Left forelimb (tissue), 1 donor: ENCODE results near the gene GPR150.

Experiments
- DNase-seq: peaks from one replicate; pipeline ENCODE4 v3.0.0-alpha.2; 2018; ENCODE audit warnings: low spot score

GPR150 gene

DNA sequence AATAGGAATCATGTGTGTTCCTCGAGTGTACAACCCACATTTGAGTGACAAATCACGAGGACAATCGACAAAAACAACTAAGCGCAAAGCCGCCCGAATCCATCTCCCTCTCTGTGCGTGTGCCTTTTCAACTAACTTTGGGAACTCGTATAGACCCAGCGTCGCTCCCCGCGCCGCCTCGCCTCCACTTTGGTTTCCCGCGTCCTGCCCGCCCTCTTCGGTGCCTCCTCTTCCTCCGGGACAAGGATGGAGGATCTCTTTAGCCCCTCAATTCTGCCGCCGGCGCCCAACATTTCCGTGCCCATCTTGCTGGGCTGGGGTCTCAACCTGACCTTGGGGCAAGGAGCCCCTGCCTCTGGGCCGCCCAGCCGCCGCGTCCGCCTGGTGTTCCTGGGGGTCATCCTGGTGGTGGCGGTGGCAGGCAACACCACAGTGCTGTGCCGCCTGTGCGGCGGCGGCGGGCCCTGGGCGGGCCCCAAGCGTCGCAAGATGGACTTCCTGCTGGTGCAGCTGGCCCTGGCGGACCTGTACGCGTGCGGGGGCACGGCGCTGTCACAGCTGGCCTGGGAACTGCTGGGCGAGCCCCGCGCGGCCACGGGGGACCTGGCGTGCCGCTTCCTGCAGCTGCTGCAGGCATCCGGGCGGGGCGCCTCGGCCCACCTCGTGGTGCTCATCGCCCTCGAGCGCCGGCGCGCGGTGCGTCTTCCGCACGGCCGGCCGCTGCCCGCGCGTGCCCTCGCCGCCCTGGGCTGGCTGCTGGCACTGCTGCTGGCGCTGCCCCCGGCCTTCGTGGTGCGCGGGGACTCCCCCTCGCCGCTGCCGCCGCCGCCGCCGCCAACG is at the start of gene GPR150:
Gene GPR150, plus strand, starts transcription at position 58 of the 840 bp plus-strand sequence. Its CDS starts 189 bp downstream, at position 247.
- DNase-seq: peak; percentile 81

DNA sequence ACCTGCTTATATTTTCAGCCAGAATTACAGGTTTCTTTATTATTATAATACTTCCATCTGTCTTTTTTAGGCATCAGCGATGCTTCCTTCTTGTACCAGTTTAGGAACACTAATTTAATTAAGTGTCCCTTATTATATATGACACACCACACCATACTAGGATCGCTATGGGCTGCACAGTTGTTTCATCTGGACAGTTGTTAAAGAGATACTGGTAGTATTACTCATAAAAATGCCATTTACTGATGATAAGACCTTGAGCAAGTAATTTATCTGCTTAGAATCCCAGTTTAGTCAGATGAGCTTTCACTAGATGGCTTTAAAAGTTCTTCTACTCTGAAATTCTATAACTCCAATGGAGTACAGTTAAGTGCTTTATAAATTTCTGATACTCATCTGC is 47.9 kb upstream of the GPR150 start:
- no peak for DNase-seq

DNA sequence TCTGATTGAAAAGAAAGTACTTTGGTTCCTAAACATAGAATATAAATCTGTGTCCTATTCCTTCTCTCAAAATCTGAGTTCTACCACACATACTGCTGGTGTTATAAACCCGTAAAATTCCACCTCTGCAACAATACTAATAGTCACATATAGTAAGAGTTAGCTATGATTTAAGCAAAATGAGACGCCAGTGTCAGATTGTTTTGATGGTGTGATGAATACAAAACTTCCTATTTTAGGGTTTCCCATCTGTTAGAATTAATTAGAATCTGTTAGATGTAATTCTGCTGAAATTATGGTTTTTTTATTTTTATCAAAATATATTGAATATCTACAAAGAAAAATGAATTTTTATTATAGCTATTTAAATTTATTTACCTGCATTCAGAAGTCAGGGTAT is 38.3 kb upstream of the GPR150 start:
- no peak for DNase-seq

DNA sequence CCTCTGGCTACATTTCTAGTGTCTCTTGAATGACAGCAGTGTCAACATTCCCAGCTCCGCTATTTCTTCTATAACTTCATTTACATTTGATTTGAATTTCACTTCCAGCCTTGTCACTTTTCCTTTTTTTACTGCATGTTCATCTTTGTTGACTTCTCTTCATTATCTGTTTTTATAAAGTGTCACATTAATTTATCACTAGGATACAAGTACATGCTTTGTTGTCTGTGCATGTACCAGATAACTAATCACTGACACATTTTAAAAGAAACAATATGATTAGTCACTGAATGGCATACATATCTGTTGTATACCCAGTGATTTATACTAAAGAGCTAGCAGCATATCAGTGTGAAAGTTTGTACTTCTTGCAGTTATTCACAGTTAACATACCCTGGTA is 35.9 kb upstream of the GPR150 start:
- DNase-seq: no peak

DNA sequence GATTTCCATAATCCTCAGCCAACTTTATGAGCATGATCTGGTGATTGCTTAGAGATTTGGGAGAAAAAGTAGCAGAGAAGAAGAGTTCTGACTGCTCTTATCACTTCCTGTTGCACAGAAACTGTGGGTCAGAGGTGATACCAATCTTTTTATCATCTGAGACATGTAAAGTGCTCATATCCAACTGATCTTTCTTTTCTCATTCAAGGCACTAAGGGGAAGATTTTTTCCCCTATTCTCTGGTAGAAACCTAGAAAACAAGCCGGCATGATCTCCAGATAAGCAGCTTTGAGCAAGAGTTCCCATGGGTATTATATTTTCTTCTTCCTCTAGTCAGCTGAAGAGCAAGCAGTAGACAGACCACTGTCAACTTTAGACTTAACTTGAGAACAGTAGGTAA is 29.0 kb upstream of the GPR150 start:
- DNase-seq: no peak

DNA sequence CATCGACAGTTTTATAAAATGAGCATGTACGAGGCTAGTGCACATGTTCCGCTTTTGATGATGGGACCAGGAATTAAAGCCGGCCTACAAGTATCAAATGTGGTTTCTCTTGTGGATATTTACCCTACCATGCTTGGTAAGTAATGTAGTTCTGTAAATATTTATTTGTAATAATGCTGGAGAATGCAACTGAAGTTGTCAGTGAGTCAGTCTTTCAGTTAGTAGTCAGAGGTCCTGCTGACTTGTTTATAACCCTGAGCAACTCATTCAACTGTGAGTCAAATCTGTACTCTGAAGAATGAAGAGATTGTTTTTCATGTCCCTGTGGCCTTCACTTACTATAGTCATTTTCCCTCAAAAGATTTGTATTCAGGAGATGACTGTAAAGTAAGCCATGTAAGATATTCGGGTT is 28.4 kb upstream of the GPR150 start:
- DNase-seq: no peak

DNA sequence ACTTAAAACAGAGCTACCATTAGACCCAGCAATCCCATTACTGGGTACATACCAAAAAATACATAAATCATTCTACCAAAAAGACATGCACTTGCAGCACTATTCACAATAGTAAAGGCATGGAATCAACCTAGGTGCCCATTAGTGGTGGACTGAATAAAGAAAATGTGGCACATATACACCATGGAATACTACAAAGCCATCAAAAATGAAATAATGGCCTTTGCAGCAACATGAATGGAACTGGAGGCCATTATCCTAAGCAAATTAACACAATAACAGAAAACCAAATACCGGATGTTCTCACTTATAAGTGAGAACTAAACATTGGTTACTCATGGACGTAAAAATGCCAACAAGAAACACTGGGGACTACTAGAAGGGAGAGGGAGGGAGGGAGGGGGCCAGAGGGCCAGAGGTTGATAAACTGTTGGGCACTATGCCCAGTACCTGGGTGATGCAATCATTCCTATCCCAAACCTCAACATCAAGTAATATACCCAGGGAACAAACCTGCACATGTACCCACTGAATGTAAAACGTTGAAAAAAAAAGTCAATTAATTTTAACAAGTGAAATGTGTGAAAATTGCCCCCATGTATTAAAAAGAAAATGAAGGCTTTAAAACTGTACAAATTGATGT is 24.5 kb upstream of the GPR150 start:
- no peak for DNase-seq

DNA sequence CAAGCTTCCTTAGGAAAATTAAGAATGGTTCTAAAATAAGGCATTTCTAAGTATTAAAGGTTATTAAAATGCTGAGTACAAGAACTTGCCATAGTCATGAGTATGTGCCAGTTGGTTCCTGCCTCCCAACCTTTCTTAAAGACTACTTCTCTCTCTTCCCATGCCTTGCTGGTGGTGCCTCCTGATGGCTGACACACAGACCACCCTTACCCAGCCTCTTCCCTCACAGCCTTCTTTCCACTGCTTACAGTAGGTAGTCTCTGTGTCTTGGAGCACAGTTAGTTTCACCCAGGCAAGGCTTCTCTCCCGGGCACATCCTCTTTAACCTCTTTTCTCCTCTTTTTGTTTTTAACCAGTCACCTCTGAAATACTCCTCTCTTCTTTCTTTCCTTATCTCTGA is 20.6 kb upstream of the GPR150 start:
- DNase-seq: no peak

DNA sequence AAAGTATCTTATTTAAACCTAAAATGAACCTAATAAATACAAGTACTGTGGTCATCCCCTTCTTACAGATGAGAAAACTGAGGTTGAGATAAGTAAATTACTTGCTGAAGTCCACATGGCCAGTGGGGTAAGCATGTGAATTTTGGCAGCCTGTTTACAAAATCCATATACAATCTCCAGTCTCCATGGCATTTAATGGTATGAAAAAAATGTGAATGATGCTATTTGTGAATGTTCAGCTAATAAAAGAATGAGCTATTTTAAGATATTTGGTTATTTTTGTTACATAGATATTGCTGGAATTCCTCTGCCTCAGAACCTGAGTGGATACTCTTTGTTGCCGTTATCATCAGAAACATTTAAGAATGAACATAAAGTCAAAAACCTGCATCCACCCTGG is 19.3 kb upstream of the GPR150 start:
- no peak for DNase-seq

DNA sequence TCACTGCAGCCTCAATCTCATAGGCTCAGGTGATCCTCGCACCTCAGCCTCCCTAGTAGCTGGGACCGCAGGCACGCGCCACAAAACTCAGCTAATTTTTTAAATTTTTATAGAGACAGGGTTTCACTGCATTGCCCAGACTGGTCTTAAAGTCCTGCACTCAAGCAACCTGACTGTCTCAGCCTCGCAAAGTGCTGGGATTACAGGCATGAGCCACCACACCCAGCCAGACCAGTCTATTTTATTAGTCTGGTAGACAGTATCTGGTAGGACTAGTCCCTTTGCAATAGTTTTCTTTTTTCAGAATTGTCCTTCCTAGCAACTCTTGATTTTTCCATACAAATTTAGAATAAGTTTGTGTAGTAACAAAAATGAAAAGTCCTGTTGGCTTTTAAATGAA is 14.1 kb upstream of the GPR150 start:
- DNase-seq: no peak

DNA sequence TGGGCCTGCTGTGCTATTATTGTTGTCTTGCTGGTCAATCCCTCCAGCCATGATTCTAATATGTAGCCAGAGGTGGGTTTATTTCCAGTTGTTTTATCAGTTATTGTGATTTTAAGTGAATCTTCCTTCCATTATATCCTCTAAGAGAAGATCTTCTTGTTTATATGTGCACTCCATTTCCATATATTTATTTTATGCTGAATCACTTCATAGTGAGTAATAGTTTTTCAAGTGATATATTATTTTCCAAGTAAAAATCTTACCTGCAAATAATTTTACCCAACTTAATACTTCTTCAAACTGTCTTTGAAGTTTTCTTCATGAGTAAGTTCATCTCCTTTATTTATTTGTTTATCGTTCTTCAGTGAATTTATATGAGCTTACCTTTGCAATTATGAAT is 13.5 kb upstream of the GPR150 start:
- no peak for DNase-seq

DNA sequence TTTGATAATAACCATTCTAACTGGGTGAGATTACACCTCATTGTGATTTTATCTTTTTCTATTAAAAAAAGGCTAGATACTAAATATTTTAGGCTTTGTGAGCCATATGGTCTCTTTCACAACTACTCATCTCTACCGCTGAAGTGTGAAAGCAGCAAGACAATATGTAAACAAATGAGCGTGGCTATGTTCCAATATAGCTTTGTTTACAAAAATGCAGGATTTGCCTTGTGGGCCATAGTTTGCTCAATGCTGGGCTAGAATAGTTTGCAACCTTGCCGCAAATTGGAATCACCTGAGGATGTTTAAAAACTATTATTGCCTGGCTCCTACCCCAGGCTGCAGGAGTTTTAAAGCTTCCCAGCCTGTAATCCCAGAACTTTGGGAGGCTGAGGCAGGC is 10.2 kb upstream of the GPR150 start:
- DNase-seq: no peak

DNA sequence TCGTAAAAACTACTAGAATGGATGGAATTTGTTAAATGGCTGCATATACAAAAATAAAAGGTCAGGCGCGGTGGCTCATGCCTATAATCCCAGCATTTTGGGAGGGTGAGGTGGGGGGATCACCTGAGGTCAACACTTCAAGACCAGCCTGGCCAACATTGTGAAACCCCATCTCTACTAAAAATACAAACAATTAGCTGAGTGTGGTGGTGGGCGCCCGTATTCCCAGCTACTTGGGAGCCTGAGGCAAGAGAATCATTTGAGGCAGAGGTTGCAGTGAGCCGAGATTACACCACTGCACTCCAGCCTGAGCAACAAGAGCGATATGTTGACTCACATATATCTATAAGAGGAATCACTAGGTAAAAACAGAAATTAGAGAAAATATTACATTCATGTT is 9.3 kb upstream of the GPR150 start:
- no peak for DNase-seq

DNA sequence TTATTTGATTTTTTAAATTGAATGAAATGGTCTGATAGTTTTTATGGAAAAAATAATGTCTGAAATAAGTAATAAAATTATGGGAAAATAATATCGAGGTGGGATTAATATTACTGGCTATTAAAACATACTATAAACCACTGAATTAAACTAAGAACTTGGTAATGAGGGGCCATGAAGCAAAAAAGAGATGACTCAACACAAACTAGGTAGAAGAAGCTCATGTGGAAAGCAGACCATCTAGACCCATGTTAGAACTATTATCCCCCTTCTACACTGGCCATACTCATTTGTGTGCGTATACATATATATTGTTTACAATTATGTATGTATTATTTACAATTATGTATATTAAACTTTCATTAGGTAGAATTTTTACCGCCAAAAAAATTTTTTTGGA is 8.5 kb upstream of the GPR150 start:
- DNase-seq: no peak

DNA sequence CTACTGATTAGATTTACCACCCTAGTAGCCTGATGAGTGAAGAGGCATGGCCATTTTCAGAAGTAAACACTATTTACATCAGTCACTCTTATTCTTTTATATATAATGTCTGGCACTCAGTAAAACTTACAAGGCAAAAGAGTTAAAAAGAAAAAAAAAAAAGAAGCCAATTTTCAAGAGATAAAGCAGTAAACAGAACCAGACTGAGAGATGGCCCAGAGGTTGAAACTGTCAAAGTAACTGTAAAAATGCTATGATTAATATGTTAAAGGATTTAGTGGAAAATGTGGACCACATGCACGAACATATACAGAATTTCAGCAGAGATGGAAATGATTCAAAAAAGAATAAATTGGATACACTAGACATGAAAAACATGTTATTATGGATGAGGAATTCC is 6.4 kb upstream of the GPR150 start:
- DNase-seq: no peak

DNA sequence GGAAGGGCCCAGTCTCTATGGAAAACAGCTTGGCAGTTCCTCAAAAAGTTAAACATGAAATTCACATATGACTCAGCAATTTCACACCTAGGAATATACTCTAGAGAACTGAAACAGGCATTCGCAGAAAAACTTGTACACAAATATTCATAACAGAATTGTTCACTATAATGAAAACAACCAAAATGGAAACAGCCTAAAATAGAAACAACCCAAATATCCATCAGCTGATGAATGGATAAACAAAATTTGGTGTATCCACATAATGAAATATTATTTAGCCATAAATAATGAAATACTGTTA is 4.8 kb upstream of the GPR150 start:
- no peak for DNase-seq

DNA sequence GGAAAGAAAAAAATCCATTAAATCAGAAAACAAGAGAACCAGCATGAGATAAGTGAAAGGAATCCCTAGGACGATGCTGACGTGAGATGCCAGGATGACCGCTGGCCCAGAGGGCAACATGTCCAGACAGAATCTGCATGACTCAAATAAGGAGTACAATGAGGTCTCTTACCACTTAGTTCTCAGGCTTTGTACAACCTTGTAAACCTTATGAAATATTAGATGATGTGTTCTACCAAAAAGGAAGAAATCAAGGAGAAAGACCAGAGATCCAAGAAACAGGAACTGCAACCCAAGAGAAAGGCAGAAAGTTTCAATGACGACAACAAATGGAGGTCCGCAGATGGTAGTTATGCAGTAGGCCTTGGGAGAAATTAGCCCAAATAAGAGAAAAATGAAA is 2.8 kb upstream of the GPR150 start:
- DNase-seq: no peak

DNA sequence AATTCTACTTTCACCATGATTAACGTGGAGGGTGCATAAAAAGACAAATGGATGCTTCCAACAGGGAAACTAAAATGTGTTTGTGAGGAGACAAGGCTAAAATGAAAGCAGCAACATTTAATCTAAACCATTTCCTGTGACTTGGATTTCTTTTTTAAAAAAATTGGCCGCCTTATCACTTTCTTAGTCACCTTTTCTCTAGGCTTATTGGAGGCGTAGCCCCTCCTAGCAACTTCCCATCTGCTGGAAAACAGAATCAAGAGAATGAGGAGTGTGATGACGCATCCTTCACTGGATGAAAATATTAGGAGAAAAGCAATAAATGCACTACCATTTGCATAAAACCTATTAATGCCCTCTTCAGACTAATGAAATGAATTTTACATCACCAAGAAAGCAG is 791 bp upstream of the GPR150 start:
- no peak for DNase-seq

DNA sequence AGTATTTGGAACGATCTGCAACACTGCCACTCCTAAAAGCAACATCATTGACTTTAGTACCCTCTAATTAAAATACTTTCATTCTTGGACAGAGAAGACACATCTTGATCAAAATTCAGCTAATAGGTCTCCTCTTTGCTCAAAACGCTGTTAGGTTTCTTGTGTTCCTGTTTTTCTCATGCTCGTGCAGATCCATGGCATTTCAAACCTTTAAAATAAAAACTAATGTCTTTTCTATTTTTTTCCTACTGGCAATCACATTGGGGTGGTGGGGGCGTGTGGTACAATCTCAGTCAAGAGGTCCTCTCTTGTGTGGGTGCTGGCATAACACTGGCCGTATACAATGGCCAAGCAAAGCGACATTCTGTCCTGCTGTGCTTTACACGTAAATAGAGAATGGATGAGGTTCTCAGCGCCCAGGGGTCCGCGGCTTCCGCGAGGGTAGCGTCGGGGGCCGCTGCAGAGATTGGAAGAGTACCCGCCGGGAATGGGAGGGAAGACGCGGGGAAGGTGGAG is 315 bp upstream of the GPR150 start:
- DNase-seq: no peak

DNA sequence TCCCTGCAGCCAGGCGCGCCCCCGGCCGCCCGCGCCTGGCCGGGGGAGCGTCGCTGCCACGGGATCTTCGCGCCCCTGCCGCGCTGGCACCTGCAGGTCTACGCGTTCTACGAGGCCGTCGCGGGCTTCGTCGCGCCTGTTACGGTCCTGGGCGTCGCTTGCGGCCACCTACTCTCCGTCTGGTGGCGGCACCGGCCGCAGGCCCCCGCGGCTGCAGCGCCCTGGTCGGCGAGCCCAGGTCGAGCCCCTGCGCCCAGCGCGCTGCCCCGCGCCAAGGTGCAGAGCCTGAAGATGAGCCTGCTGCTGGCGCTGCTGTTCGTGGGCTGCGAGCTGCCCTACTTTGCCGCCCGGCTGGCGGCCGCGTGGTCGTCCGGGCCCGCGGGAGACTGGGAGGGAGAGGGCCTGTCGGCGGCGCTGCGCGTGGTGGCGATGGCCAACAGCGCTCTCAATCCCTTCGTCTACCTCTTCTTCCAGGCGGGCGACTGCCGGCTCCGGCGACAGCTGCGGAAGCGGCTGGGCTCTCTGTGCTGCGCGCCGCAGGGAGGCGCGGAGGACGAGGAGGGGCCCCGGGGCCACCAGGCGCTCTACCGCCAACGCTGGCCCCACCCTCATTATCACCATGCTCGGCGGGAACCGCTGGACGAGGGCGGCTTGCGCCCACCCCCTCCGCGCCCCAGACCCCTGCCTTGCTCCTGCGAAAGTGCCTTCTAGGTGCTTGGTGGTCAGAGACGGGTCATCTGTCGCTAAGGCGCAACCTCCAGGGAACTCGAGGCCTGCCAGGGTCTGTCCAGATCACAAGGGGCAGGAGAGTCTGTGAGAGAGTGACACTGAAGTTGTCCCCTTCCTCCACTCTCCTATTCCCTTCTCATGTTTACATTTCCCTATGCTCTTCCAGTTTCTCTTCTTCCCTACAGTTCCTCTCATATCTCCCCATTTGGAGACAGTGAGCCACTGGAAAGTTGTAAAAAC is 1.3 kb downstream of the GPR150 start:
- DNase-seq: peak; percentile 69

DNA sequence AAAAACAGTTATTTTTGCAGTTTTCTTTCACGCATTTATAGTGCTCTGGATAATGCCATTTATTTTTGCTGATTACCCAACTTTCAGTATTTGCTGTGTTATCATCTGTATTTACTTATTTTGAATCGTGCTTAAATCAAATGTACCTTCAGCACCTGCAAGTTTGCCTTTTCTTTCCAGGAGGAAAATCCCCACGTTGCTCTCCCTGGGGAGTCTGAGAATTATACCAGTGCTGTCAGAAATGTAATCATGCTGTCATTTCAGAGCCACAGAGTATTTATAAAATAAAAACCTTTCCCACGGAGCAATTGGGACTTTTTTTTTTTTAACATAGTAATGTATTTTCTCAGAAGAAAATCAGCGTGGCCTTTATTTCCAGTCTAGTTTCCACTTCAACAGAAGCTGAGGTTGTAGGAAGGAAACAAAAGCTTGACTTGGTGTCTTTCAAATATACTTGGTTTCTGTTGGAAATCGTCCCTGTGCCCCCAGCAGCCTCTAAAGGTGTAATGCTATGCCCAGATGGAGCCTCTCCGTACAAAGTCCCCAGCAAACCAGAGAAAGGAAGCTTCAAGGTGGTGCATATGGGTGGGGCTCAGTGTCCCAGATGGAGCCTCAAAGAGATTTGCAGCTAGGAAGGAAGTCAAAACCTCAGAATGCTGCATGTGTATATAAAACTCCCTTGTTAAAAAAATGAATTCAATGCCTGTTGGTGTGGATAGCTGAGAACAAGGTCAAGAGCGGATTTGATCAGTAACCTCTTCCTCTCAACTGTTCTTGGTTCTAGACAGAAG is 2.1 kb downstream of the GPR150 start:
- DNase-seq: no peak

DNA sequence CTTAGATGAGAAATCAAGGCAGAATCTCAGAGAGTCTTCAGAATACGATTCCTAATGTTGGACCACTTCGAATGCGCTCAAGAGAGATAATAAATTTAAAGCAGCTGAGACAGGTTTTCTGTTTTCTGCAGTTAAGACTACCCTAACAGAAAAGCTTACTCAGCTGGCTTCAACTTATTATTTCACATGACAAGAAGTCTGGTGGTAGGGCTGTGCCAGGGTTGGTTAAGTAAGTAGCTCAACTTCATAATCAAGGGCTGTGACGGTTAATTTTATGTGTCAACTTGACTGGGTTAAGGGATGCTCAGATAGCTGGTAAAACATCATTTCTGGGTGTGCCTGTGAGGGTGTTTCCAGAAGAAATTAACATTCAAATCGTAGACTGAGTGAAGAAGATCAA is 3.8 kb downstream of the GPR150 start:
- DNase-seq: no peak
